ENCODE measurements around the gene CELF4. TPM values are rescaled to one million over a fixed set of nuclear protein-coding genes. Genes with fewer than 3 reads are reported as not detected.

CELF4 gene
- total RNA-seq, 1 donor from 2014 or later, result 2.3 TPM

- no peak for DNase-seq (ENCODE audit: low spot score in 2 of 2, unreplicated experiment in 2 of 2)
- Mint-ChIP-seq H3K4me1 (no peaks in the 10 kb centered on the region), H3K36me3 (no peaks in the 10 kb centered on the region), H3K4me3 (no peak overlapping the region), H3K9me3 (no peaks in the 10 kb centered on the region), H3K27me3 (ENCODE audit: low read depth) (peaks cover 91% of the 10 kb centered on the region), H3K27ac (no peak overlapping the region)
- TF ChIP-seq CTCF (IDR thresholded peaks at IDR 0.05; ENCODE audit: unreplicated experiment), result peak; percentile 67
These were observed 13.4 kb upstream of the CELF4 start for GRCh38 chr18:37578886-37579513.

DNA sequence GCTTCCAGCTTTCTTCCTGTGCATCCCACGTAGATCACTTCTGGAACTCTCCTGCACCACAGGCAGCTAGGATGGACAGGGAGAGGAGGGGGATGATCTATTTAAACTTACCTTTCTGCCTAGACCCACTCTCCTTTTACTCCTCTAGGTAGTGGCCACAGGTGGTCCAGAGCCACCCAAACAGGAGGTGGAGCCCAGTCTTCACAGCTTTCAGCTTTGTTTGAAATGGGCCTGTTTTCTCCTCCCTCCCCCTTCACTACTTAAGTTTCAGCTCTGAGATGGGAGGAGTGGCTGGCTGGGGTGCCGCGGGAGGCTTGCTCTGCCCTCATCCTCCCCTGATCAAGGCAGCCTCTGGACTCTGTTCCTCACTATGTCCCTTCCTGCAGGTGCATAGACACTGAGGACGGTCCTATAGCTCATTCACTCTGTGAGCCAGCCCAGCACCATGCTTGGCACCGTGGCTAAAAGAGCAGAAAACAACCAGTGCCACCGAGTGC is 12.6 kb upstream of the CELF4 start:
- no peaks in the 10 kb centered on the region for H3K9me3 Mint-ChIP-seq
- no peak for DNase-seq (ENCODE audit: low spot score in 2 of 2, unreplicated experiment in 2 of 2)
- no peaks in the 10 kb centered on the region for H3K36me3 Mint-ChIP-seq
- H3K27me3 Mint-ChIP-seq (ENCODE audit: low read depth), result peaks cover 90% of the 10 kb centered on the region
- no peak overlapping the region for H3K27ac Mint-ChIP-seq
- H3K4me1 Mint-ChIP-seq, result no peaks in the 10 kb centered on the region
- no peak overlapping the region for H3K4me3 Mint-ChIP-seq
- TF ChIP-seq CTCF (IDR thresholded peaks at IDR 0.05; ENCODE audit: unreplicated experiment), result no peak

- Mint-ChIP-seq H3K9me3 (no peaks in the 10 kb centered on the region), H3K36me3 (no peaks in the 10 kb centered on the region), H3K4me1 (no peaks in the 10 kb centered on the region), H3K4me3 (no peak overlapping the region), H3K27ac (no peak overlapping the region), H3K27me3 (ENCODE audit: low read depth) (peaks cover 88% of the 10 kb centered on the region)
- no peak for TF ChIP-seq CTCF (IDR thresholded peaks at IDR 0.05; ENCODE audit: unreplicated experiment)
- DNase-seq (ENCODE audit: low spot score in 2 of 2, unreplicated experiment in 2 of 2), result no peak
These were observed 11.5 kb upstream of the CELF4 start for GRCh38 chr18:37577051-37577611.

- no peak for DNase-seq (ENCODE audit: low spot score in 2 of 2, unreplicated experiment in 2 of 2)
- Mint-ChIP-seq H3K9me3 (no peaks in the 10 kb centered on the region), H3K27me3 (ENCODE audit: low read depth) (peaks cover 89% of the 10 kb centered on the region), H3K4me1 (no peaks in the 10 kb centered on the region), H3K27ac (no peak overlapping the region), H3K36me3 (no peaks in the 10 kb centered on the region), H3K4me3 (no peak overlapping the region)
- no peak for TF ChIP-seq CTCF (IDR thresholded peaks at IDR 0.05; ENCODE audit: unreplicated experiment)
These were observed 10.0 kb upstream of the CELF4 start for GRCh38 chr18:37575646-37576045.

- Mint-ChIP-seq H3K9me3 (no peaks in the 10 kb centered on the region), H3K36me3 (no peaks in the 10 kb centered on the region), H3K27me3 (ENCODE audit: low read depth) (peaks cover 89% of the 10 kb centered on the region), H3K4me3 (no peak overlapping the region), H3K4me1 (no peaks in the 10 kb centered on the region), H3K27ac (no peak overlapping the region)
- DNase-seq (ENCODE audit: low spot score in 2 of 2, unreplicated experiment in 2 of 2), result no peak
- no peak for TF ChIP-seq CTCF (IDR thresholded peaks at IDR 0.05; ENCODE audit: unreplicated experiment)
These were observed 8.5 kb upstream of the CELF4 start for GRCh38 chr18:37574113-37574512.

All from mesothelial cell of epicardium (in vitro differentiated cells).